Endothelial cell of hepatic sinusoid (primary cell): ENCODE results near the gene HPGDS.

Experiments used
- in situ Hi-C: cut with HindIII; loops from 2 replicates; pipeline ENCODE4 v1.10.0; 2017; ENCODE audit warnings: low sequenced_read_pairs

Gene HPGDS

DNA sequence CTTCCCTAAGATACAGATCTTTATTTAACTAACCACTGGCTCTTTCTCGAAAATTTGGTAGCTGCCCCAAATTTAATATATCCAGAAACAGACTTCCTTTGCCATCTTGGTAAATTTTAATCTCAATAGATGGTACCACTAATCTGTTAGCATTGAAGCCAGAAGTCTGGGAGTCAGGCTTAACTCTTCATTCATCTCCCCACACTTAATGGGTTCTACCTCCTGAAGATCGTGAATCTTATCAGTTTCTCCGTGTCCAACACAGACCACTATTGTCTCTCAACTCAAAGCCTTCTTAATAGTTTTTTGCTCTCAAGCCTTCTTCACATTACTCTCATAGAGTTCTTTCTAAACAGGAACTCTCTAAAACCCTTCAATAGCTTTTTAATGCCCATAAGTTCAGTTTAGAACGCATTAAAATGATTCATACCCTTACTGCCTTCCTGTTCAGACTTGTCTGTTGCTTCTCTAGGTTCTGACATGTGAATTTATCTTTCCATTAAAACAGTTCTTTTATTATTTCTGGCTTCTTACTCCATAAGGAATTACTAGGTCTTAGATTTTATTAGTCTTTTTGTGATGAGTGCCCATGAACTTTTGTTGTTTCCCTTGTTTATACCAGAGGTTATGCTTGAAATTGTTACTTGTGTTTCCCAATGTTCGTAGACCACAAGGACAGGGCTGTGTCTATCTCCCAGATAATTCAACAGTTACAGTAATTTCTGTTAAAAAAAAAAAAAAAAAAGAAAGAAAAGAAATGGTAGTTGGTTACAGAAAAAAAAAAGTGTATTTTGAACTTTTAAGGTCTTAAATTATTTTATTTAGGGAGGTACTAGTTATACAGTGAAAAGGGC is 80.2 kb downstream of the HPGDS start:
- in situ Hi-C loops, result no loop called here

DNA sequence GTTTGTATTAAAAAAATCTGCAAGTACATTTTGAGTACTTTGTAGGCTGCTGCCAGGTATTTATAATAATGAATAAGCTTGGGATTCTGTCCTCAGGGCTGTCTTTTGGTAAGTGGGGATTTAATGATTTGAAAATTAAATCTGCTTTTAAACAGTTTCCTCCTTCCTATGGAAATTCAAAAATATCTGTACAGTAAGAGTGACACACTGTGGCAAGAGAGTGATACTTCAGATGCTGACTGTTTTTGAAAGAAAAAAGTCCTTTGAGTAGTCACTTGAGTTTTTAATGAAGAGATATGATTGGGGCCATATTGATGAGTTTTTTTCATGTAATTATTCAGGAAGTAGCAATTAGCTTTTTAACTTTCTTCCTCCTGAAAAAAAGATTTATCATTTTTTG is 85.8 kb downstream of the HPGDS start:
- in situ Hi-C loops, result no loop called here

DNA sequence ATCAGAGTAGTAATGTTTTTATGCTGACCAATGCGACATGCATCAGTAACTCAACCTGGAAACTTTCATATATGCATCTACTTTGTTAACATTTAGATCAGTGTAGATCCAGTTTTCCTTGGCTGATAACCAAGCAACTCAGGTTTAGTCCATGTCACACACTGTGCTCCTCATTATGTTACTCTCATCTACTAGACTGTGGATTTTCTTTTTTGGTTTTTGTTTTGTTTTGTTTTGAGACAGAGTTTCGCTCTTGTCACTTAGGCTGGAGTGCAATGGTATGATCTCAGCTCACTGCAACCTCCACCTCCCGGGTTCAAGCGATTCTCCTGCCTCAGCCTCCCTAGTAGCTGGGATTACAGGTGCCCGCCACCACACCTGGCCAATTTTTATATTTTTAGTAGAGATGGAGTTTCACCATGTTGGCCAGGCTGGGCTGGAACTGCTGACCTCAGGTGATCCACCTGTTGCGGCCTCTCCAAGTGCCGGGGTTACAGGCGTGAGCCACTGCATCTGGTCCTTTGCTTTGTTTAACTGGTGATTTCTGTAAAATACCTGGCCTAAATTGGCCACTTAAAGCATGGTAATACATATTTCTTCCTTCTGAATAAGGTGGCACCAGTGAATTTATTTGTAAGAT is 86.4 kb downstream of the HPGDS start:
- in situ Hi-C loops, result no loop called here

DNA sequence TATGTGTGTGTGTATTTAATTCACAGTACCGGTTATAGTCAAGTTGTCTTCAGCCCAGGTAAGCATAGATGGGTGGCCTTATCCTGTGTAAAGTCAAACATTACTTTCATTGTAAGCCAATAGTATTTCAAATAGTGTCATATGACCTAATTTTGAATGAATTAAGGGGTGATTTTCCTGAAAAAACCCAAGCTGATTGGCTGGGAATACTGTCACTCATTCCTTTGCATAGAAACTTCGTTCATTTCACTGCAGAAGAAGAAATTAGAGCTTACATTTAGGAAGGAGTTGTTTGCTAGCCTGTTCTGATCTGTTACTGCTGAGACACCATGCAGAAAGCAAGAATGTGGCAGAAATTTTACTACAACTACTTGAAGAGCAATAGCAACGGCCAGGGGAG is 89.6 kb downstream of the HPGDS start:
- in situ Hi-C loops, result no loop called here

DNA sequence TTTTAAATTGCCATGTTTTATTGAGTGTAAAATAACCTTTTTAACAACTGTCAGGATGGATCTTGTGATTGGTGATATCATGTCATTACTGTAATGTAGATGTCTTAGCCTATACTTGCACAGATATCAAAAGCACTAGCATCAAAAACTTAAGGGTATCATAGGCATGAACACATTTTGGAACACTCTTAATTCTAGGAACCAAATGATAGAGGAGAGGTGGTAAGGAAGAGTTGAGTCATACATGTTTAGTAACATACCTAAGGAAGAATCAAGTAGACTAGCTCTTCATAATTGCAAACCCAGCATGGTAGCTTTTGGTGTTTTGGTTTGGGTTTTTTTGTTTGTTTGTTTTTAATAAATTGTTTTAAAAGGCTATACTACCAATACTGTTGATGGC is 91.5 kb downstream of the HPGDS start:
- in situ Hi-C loops, result no loop called here
